HG03108 (cell line): ENCODE measurements around the gene BICDL1.

ENCODE experiments used
- ATAC-seq: cut with Tn5 transposase; IDR thresholded peaks from one replicate; pipeline ENCODE4 v1.9.1; 2021; ENCODE audit warnings: moderate library complexity; ENCODE audit not compliant: unreplicated experiment

The BICDL1 gene

DNA sequence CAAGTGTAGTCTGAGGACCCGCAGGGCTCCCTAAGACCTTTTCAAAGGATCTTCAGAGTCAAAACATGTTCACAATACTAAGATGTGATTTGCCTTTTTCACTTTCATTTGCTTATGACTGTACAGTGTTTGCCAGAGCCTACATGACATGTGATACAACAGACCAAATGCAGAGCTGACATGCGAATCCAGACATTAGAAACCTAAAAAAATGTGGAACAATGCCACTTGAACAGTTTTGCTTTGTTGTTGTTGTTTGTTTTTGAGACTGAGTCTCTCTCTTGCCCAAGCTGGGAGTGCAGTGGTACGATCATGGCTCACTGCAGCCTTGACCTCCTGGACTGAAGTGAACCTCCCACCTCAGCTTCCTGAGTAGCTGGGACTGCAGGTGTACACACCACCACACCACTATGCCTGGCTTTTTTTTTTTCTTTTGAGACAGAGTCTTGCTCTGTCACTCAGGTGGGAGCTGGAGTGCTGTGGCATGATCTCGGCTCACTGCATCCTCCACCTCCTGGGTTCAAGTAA, 132.8 kb downstream of the BICDL1 start:
- ATAC-seq = peak; percentile 37

GRCh38 chr12:120125029-120125428, 136.0 kb downstream of the BICDL1 start:
- no peak for ATAC-seq

DNA sequence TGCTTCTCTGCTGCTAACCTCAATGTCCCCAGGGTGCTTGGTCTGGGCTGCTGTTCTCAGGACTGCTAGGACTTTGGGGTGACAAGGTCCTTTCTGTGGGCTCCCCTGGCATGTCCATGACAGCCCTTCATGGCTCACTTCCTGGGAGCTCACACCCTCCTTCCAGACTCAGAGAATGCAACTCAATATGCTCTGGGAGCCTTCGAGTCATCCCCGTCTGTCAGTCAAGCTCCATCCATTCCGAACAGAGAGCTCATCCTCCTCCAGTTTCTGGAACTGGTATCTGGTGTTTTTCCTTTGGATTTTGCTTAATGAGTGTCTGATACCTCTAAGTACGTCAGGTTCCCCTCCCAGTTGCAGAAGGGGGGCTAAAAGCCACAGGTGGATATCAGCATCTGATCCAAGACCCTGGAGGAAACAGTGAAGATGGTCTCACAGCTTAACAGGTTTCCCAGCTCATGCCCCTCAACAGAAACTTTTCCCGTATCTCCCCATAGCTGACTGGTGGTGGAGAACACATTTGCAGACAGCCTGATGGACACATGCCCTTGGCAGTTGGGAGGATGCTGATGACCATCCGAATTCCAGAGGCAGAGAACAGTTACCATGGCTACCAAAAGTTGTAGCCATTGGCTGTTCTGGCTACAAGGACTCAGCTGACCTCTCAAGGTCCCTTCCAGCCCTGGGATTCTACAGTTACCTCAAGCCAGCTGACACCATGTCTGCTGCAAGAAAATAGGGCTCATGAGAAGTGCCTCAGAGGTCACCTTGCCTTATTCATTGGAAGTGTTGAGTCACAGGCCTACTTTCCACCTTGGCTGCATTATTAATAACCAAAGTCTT, 137.0 kb downstream of the BICDL1 start:
- ATAC-seq = no peak

DNA sequence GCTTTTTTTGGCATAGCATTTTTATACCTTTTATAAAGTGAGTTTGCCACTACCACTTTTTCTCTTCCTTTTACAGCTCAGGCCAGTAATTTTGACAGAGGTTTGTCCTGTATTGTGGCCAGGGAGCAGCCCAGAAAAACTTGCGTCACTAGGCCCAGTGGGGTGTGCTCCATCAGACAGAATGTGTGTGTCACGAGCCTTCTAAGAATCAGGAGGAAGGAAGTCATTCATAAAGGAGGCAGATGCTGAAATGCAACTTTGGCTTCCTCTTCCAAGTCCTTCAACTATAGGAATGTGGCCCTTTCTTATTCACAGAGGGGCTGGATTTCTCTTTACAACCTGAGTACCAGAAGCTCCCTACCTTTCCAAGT, 137.6 kb downstream of the BICDL1 start:
- ATAC-seq = no peak

- ATAC-seq = no peak
These were observed 141.0 kb downstream of the BICDL1 start for GRCh38 chr12:120130011-120130410.

GRCh38 chr12:120131116-120131515, 142.1 kb downstream of the BICDL1 start:
- ATAC-seq = no peak

- ATAC-seq = no peak
These were observed 143.2 kb downstream of the BICDL1 start for GRCh38 chr12:120132054-120132836.

DNA sequence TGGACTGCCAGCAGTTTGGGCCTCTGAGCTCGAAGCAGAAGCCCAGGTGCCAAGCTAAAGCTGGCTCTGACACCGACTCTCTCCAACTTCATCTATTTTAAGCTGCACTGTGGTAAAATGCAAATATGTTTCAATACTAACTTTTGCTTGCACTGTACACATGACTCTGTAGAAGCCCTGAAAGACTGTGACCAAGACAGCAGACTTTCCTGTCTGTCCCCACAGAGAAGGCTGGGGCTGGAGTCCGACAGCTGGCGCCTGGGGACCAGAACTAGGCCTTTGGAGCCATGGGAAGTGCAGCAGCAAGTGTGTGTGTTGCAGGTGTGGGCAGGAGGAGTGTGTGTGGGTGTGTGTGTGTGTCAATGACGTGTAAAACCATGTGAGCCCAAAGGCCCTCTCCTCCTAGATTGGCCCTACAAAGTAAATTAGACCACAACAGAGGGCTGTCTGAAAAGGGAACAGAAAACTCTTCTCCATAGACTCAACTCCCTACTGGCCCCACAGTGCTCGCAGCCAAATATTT, 143.9 kb downstream of the BICDL1 start:
- ATAC-seq = peak; percentile 91

DNA sequence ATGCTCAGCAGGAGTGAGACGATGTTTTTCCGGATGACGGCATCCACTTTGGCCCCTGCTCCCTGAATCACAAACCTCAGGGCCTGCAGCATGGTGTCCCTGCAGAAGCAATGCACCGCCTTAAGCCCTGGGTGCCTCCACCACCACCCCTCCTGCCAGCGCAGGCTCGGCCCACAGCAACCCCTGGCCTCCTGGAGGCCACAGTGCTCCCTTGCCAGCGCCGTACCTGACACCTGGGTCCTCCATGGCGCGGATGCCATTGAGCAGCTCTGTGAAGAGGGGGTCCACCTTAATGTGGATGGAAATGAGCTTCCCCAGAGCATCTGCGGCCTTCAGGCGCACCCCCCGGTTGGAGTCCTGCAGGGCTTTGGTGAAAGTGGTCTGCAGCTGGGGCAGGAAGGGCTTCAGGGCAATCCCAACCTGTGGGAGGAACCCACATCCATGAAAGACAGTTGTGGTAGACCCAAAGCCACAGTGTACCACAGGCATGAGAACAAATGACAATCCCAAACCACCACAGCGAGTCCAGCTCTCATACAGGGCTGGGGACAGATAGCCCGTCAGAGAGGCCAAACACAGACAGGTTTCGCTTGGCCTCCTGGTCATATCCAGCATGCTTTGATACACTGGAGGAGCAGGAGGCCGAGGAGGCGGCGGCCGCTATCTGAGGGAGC, 145.4 kb downstream of the BICDL1 start:
- ATAC-seq = no peak

- no peak for ATAC-seq
These were observed 147.2 kb downstream of the BICDL1 start for GRCh38 chr12:120136093-120136770.

GRCh38 chr12:120137833-120138232, 148.8 kb downstream of the BICDL1 start:
- no peak for ATAC-seq

GRCh38 chr12:120138366-120138765, 149.3 kb downstream of the BICDL1 start:
- no peak for ATAC-seq

DNA sequence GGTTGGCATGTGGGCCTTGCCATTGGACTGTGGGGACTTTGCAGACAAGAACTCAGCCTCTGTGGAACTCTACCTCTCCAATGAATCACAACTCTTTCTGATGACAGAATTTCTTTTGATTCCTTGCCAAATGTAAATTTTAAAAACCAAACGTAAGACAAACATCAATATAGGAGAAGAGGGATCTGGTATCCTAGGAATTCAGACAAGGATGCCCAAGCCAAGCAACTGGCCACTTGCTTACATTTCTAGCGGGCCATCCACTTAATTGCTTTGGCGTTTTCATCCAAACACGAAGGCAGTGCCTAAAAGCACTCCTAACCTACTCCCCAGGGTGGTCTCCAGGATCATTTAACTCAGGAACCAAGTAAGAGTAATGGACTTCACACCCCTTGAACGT, 150.9 kb downstream of the BICDL1 start:
- ATAC-seq = no peak

GRCh38 chr12:120140603-120141002, 151.6 kb downstream of the BICDL1 start:
- no peak for ATAC-seq

DNA sequence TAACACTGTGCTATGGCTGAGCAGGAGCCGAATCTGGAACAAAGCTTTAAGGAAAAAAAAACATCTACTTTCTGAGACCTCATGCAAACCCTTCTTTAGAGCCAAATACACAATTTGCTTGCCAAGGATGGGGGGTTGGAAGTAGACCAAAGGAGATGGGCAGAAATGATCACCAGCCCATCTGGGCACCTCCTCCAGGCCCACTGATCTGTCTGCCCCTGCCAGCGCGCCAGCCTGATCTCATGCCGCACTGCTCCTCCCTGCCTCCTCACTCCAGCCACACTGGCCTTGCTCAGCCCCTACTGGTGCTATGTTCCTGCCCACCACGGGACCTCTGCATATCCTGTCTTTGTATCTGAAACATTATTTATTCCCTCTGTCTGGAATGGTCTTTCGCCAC, 152.3 kb downstream of the BICDL1 start:
- ATAC-seq = no peak

- no peak for ATAC-seq
These were observed 153.3 kb downstream of the BICDL1 start for GRCh38 chr12:120142231-120142877.
